RPMI7951 (cell line): ENCODE measurements around the gene MBNL1. TPM values are rescaled to one million over a fixed set of nuclear protein-coding genes. Genes with fewer than 3 reads are reported as not detected.

Experiments
- DNase-seq: peaks from one replicate; pipeline ENCODE4 v3.0.0-alpha.2; 2012; ENCODE audit warnings: low read depth
- total RNA-seq: library from RNA; depleted of rRNA; stranded (reverse); fragments of >200 nt; shearing (Covaris generic); gene quantifications from 2 replicates; pipeline ENCODE4 v1.2.3, GENCODE V29; 2014

Gene MBNL1
- total RNA-seq, 1 experiment from 2014 or later, result 318 TPM

GRCh38 chr3:152298393-152299248 is 29.9 kb downstream of the MBNL1 start:
- DNase-seq, result peak; percentile 94

- DNase-seq, result no peak
Observed at GRCh38 chr3:152299249-152299976, 30.7 kb downstream of the MBNL1 start.

GRCh38 chr3:152300029-152300731 is 31.5 kb downstream of the MBNL1 start:
- no peak for DNase-seq

GRCh38 chr3:152301745-152302181 is 33.0 kb downstream of the MBNL1 start:
- DNase-seq, result no peak

GRCh38 chr3:152302521-152303021 is 33.8 kb downstream of the MBNL1 start:
- peak; percentile 77 for DNase-seq

- no peak for DNase-seq
Observed at GRCh38 chr3:152304160-152304559, 35.4 kb downstream of the MBNL1 start.

GRCh38 chr3:152305075-152305474 is 36.3 kb downstream of the MBNL1 start:
- no peak for DNase-seq

GRCh38 chr3:152307829-152308474 is 39.2 kb downstream of the MBNL1 start:
- no peak for DNase-seq

GRCh38 chr3:152308475-152308844 is 39.7 kb downstream of the MBNL1 start:
- no peak for DNase-seq

GRCh38 chr3:152309031-152309430 is 40.3 kb downstream of the MBNL1 start:
- peak; percentile 49 for DNase-seq

GRCh38 chr3:152309535-152310307 is 41.0 kb downstream of the MBNL1 start:
- peak; percentile 53 for DNase-seq

GRCh38 chr3:152313430-152313829 is 44.7 kb downstream of the MBNL1 start:
- no peak for DNase-seq

- no peak for DNase-seq
Observed at GRCh38 chr3:152313914-152314313, 45.2 kb downstream of the MBNL1 start.

- no peak for DNase-seq
Observed at GRCh38 chr3:152314677-152315353, 46.1 kb downstream of the MBNL1 start.

- no peak for DNase-seq
Observed at GRCh38 chr3:152315623-152316022, 46.9 kb downstream of the MBNL1 start.

GRCh38 chr3:152316318-152316717 is 47.6 kb downstream of the MBNL1 start:
- no peak for DNase-seq

GRCh38 chr3:152317184-152317583 is 48.5 kb downstream of the MBNL1 start:
- no peak for DNase-seq

- no peak for DNase-seq
Observed at GRCh38 chr3:152317956-152318355, 49.2 kb downstream of the MBNL1 start.

- DNase-seq, result no peak
Observed at GRCh38 chr3:152318512-152318911, 49.8 kb downstream of the MBNL1 start.

- DNase-seq, result no peak
Observed at GRCh38 chr3:152319256-152319655, 50.5 kb downstream of the MBNL1 start.
